ENCODE measurements around the gene ZNF467. TPM values are rescaled to one million over a fixed set of nuclear protein-coding genes. Genes with fewer than 3 reads are reported as not detected.

ZNF467 gene
- total RNA-seq, 2 experiments from 2014 or later: 0.25 to 0.33 TPM

DNA sequence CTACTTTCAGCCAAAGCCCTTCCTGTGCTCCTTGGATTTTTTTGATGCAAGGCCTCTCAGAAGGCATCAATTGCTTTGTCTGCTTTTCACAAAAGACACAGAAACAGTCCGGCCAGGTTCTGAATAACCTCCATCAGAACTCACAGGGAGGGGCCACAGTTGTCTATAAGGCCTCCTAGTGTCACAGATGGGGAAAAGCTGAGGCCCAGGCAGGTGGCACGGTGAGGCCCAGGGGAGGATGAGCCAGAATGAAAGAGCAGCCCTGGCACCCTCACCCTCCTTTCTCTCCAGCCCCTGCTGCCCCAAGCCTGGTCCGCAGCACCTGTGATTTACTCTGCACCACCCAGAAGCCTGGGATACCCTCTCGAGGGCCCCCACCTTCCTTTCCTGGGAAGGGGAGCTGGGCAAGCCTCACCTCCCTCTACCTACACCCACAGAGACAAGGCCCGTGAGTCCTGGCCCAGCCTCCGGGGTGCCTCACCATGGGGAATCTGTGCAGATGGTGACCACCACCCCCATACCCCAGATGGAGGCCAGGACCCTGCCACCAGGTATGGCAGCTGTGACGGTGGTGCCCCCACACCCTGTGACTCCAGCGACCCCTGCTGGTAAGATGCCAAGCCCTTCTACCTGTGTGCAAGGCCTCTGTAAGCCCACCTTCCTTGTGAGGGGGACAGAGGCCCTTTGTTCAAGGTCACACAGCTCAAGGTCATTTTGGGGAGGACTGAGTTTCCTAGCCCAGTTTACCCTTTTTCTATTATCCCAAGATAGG lies 26.2 kb upstream of the ZNF467 start:
- no peaks in the 10 kb centered on the region for H3K4me1 Mint-ChIP-seq
- H3K27ac Mint-ChIP-seq: no peak overlapping the region
- ChIA-PET CTCF (interaction anchor here (0.9 to 1.4 kb wide), 2 partner anchors 59 to 137 kb away, joined by 3 to 7 read pairs; no protein-coding TSS in a partner anchor), POLR2A (no interaction called here)
- H3K27me3 Mint-ChIP-seq: no peaks in the 10 kb centered on the region
- DNase-seq: peak; percentile 49
- H3K36me3 Mint-ChIP-seq (ENCODE audit: low read depth): no peaks in the 10 kb centered on the region
- no peaks in the 10 kb centered on the region for H3K9me3 Mint-ChIP-seq
- H3K4me3 Mint-ChIP-seq: no peak overlapping the region

DNA sequence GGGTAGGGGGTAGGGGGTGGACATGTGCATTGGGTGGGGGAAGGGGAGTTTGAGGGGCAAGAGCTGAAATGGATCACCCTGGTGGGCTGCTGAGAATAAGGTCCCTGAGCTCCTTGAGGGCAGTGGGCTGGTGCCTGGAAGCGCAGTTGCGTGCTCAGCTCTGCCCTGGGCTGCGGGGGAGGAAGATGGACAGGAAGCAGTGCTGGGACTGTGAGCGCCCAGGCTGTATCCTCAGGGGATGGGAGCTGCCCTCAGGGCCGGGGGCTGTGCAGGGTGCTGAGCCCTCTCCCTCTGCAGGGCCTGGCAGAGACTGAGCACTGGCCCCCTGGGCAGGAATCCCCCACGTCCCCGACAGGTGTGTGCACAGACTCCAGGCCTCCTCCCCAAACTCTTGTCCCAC lies 24.4 kb upstream of the ZNF467 start:
- POLR2A ChIA-PET: no interaction called here
- no peaks in the 10 kb centered on the region for H3K27me3 Mint-ChIP-seq
- CTCF ChIA-PET: interaction anchor here (1.6 kb wide), 1 partner anchor 135 kb away, joined by 3 read pairs; no protein-coding TSS in a partner anchor
- no peaks in the 10 kb centered on the region for H3K9me3 Mint-ChIP-seq
- DNase-seq: no peak
- H3K36me3 Mint-ChIP-seq (ENCODE audit: low read depth): no peaks in the 10 kb centered on the region
- no peaks in the 10 kb centered on the region for H3K4me1 Mint-ChIP-seq
- H3K27ac Mint-ChIP-seq: no peak overlapping the region
- no peak overlapping the region for H3K4me3 Mint-ChIP-seq

DNA sequence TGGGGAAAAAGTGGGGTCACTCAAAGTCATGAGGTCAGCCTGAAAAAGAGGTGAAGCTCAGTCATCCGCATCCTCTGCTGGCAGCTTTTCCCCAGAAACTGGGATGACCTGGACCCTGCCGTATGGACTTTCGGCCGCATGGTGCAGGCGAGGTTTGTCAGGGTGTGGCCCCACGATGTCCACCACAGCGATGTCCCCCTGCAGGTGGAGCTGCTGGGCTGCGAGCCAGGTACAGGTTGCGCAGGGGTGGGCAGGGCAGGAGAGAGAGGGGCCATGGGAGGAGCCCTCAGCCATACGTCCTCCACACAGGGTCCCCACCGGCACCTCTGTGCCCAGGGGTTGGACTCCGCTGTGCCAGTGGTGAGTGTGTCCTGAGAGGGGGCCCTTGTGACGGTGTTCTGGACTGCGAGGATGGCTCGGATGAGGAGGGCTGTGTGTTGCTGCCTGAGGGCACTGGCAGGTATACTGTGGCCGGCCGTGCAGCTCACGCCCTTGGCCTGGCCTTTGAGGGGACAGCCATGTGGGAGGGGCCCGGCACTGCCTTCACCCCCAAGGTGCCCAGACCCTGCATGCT lies 23.0 kb upstream of the ZNF467 start:
- no peaks in the 10 kb centered on the region for H3K9me3 Mint-ChIP-seq
- H3K27me3 Mint-ChIP-seq: no peaks in the 10 kb centered on the region
- H3K4me1 Mint-ChIP-seq: no peaks in the 10 kb centered on the region
- H3K36me3 Mint-ChIP-seq (ENCODE audit: low read depth): no peaks in the 10 kb centered on the region
- CTCF ChIA-PET: interaction anchor here (1.1 to 1.6 kb wide), 2 partner anchors 9 to 134 kb away, joined by 3 read pairs; no protein-coding TSS in a partner anchor
- POLR2A ChIA-PET: no interaction called here
- no peak overlapping the region for H3K4me3 Mint-ChIP-seq
- H3K27ac Mint-ChIP-seq: no peak overlapping the region
- DNase-seq: no peak

DNA sequence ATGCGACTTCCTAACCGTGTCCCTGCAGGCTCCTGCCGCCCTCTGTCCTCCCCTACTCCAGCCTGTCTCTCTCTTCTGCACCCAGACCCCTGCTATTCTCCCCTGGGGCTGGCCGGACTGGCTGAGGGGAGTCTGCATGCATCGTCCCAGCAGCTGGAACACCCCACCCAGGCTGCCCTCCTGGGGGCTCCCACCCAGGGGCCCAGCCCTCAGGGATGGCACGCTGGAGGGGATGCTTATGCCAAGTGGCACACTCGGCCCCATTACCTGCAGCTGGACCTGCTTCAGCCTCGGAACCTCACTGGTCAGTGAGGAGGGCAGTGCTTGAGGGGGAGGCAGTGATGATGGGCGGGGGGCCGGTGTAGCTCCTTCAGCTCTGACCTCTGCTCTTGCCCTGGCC lies 21.7 kb upstream of the ZNF467 start:
- H3K36me3 Mint-ChIP-seq (ENCODE audit: low read depth): no peaks in the 10 kb centered on the region
- ChIA-PET CTCF (no interaction called here), POLR2A (no interaction called here)
- H3K9me3 Mint-ChIP-seq: no peaks in the 10 kb centered on the region
- no peak overlapping the region for H3K27ac Mint-ChIP-seq
- H3K4me1 Mint-ChIP-seq: no peaks in the 10 kb centered on the region
- DNase-seq: no peak
- no peaks in the 10 kb centered on the region for H3K27me3 Mint-ChIP-seq
- H3K4me3 Mint-ChIP-seq: no peak overlapping the region

DNA sequence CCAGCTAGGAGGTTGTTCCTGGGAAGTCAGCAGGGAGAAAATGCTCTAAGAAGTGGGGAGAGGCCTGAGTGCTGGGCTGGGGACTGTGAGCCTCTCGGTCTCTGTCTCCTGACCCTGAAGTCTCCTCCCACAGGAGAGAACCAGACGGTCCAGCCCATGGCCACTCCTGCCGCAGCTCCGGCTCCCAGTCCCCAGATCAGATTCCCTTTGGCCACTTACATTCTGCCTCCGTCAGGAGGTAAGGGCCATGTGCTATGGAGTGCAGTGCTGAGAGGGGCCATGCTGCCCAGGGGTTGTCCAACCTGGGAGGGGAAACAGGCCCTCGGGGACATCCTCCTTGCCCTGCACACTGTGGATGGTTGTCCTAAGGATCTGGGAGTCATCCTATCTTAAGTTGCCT lies 21.3 kb upstream of the ZNF467 start:
- H3K36me3 Mint-ChIP-seq (ENCODE audit: low read depth): no peaks in the 10 kb centered on the region

DNA sequence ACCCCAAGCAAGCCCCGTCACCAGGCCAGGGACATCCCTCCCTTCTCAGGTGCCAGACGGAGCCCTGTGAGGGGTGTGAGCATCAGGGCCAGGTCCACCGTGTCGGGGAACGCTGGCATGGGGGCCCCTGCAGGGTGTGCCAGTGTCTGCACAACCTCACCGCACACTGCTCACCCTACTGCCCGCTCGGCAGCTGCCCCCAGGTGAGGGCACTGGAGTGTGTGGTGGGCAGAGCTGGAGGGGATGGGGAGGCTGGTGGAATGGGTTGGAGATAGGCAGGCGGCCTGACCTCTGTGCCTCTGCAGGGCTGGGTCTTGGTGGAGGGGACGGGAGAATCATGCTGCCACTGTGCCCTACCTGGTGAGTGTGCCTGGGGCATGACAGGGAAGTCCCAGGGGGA lies 19.9 kb upstream of the ZNF467 start:
- CTCF ChIA-PET: no interaction called here
- no peak for DNase-seq
- H3K4me1 Mint-ChIP-seq: no peaks in the 10 kb centered on the region
- H3K9me3 Mint-ChIP-seq: no peaks in the 10 kb centered on the region
- H3K36me3 Mint-ChIP-seq (ENCODE audit: low read depth): no peaks in the 10 kb centered on the region
- H3K4me3 Mint-ChIP-seq: no peak overlapping the region
- POLR2A ChIA-PET: no interaction called here
- peaks cover 4% of the 10 kb centered on the region for H3K27me3 Mint-ChIP-seq
- no peak overlapping the region for H3K27ac Mint-ChIP-seq

More for the DNA sequence above, 21.3 kb upstream of the ZNF467 start:
- ChIA-PET POLR2A (no interaction called here), CTCF (no interaction called here)
- Mint-ChIP-seq H3K4me1 (no peaks in the 10 kb centered on the region), H3K27me3 (peaks cover 3% of the 10 kb centered on the region), H3K9me3 (no peaks in the 10 kb centered on the region), H3K4me3 (no peak overlapping the region), H3K27ac (no peak overlapping the region)
- no peak for DNase-seq

DNA sequence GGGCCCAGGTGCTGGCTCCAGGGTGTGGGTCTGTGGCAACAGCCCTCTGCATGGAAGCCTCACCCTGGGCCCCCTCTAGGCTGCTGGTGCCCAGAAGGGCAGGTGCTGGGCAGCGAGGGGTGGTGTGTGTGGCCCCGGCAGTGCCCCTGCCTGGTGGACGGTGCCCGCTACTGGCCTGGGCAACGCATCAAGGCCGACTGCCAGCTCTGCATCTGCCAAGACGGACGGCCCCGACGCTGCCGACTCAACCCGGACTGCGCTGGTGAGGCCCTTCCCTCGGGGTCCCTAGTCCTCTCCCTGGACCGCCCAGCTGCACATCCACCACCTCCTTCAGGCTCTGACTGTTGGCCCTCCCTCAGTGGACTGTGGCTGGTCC lies 18.8 kb upstream of the ZNF467 start:
- no peak overlapping the region for H3K27ac Mint-ChIP-seq
- ChIA-PET POLR2A (no interaction called here), CTCF (no interaction called here)
- peaks cover 4% of the 10 kb centered on the region for H3K27me3 Mint-ChIP-seq
- no peaks in the 10 kb centered on the region for H3K36me3 Mint-ChIP-seq (ENCODE audit: low read depth)
- H3K4me3 Mint-ChIP-seq: no peak overlapping the region
- no peaks in the 10 kb centered on the region for H3K4me1 Mint-ChIP-seq
- DNase-seq: no peak
- no peaks in the 10 kb centered on the region for H3K9me3 Mint-ChIP-seq

DNA sequence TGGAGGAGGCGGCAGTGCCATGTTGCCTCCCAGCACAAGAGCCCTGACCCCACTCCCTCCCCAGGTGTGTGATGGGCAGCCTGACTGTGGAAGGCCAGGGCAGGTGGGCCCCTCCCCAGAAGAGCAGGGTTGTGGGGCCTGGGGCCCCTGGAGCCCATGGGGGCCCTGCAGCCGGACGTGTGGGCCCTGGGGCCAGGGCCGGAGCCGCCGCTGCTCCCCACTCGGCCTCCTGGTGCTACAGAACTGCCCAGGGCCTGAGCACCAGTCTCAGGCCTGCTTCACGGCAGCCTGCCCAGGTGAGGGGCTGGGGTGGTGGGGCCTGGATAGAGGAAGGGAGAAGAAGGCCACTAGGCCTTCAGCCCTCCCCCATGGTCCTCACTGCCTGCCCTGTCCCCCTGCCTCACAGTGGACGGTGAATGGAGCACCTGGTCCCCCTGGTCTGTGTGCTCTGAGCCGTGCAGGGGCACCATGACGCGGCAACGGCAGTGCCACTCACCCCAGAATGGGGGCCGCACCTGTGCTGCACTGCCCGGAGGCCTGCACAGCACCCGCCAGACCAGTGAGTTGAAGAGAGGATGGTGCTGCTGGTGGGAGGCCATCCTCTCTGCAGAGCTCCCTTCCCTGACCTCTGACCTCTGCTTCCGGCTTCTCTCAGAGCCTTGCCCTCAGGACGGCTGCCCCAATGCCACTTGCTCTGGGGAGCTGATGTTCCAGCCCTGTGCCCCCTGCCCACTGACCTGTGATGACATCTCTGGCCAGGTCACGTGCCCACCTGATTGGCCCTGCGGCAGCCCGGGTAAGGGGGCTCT lies 18.2 kb upstream of the ZNF467 start:
- Mint-ChIP-seq H3K4me1 (no peaks in the 10 kb centered on the region), H3K9me3 (no peaks in the 10 kb centered on the region), H3K27me3 (peaks cover 4% of the 10 kb centered on the region), H3K27ac (no peak overlapping the region), H3K36me3 (ENCODE audit: low read depth) (no peaks in the 10 kb centered on the region), H3K4me3 (no peak overlapping the region)
- ChIA-PET POLR2A (no interaction called here), CTCF (no interaction called here)
- DNase-seq: no peak

DNA sequence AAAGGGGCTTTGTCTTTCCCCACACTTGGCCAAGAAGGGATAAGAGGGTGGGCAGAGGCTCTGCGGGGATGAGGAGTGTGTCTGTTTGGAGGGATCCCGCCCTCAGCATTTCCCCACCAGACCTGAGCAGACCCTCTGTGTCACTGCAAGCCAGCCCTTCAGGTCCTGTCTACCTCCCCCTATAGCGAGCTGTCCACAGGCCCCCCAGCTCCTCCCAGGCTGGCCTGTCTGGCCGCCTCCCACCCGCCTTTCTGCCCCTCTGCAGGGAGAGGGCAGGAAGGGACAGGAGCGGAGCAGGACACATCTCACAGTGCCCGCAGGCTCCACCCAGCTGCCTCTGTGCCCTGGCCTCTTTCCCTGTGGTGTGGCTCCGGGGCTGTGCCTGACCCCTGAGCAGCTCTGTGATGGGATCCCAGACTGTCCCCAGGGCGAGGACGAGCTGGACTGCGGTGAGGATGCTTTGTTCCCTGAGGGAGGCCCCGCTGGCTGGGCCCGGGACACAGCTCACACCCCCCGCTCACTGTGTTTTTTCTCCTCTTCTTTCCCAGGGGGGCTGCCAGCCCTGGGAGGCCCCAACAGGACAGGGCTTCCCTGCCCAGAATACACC lies 17.5 kb upstream of the ZNF467 start:
- Mint-ChIP-seq H3K27me3 (peaks cover 4% of the 10 kb centered on the region), H3K36me3 (ENCODE audit: low read depth) (no peaks in the 10 kb centered on the region), H3K9me3 (no peaks in the 10 kb centered on the region), H3K4me3 (no peak overlapping the region), H3K27ac (no peak overlapping the region), H3K4me1 (no peaks in the 10 kb centered on the region)
- ChIA-PET POLR2A (no interaction called here), CTCF (interaction anchor here (1.0 kb wide), 1 partner anchor 49 kb away, joined by 3 read pairs; no protein-coding TSS in a partner anchor)
- DNase-seq: no peak

DNA sequence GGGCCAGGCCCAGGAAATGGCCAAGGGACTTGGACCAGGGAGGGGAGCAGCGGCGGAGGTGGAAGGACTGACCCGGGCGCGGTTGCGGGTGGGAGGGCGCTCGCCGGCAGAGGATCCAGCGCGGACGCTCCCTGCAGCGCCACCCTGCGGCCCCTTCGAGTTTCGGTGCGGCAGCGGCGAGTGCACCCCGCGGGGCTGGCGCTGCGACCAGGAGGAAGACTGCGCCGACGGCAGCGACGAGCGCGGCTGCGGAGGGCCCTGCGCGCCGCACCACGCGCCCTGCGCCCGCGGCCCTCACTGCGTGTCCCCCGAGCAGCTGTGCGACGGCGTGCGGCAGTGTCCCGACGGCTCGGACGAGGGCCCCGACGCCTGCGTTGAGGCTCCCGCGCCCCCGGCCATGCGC lies 16.8 kb upstream of the ZNF467 start:
- ChIA-PET POLR2A (no interaction called here), CTCF (interaction anchor here (0.7 to 1.0 kb wide), 2 partner anchors 12 to 48 kb away, joined by 3 read pairs; no protein-coding TSS in a partner anchor)
- no peaks in the 10 kb centered on the region for H3K9me3 Mint-ChIP-seq
- peak; percentile 46 for DNase-seq
- no peak overlapping the region for H3K4me3 Mint-ChIP-seq
- no peaks in the 10 kb centered on the region for H3K36me3 Mint-ChIP-seq (ENCODE audit: low read depth)
- H3K27me3 Mint-ChIP-seq: peaks cover 4% of the 10 kb centered on the region
- H3K4me1 Mint-ChIP-seq: no peaks in the 10 kb centered on the region
- no peak overlapping the region for H3K27ac Mint-ChIP-seq

DNA sequence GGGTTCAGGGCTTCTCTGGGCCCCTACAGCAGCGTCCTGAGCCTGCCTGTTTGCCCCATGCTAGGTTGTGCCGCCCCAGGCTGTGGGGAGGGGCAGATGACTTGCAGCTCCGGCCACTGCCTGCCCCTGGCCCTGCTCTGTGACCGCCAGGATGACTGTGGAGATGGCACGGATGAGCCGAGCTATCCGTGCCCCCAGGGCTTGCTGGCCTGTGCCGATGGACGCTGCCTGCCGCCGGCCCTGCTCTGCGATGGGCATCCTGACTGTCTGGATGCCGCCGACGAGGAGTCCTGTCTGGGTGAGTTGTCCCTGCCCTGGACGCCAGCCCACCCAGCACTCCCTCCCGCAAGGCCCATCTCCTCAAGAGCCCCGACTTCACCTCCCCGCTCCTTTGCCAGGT lies 15.7 kb upstream of the ZNF467 start:
- Mint-ChIP-seq H3K27ac (no peak overlapping the region), H3K27me3 (peaks cover 4% of the 10 kb centered on the region), H3K9me3 (no peaks in the 10 kb centered on the region), H3K4me3 (no peak overlapping the region), H3K4me1 (no peaks in the 10 kb centered on the region), H3K36me3 (ENCODE audit: low read depth) (no peaks in the 10 kb centered on the region)
- ChIA-PET CTCF (no interaction called here), POLR2A (no interaction called here)
- DNase-seq: no peak

DNA sequence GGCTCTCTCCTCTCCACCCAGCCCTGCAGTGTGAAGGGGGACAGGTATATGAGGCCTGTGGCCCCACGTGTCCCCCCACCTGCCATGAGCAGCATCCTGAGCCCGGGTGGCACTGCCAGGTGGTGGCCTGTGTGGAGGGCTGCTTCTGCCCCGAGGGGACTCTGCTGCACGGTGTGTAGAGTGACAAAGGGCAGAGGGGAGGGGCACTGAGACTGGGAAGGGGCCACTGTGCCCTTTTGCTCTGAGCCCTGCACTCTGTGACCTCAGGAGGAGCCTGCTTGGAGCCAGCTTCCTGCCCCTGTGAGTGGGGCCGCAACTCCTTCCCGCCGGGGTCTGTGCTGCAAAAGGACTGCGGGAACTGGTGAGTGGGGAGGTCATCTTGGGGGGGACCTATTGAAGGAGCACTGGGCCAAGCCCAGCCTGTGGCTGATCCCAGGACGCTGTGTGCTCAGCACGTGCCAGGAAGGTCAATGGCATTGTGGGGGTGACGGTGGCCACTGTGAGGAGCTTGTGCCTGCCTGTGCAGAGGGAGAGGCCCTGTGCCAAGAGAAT lies 15.0 kb upstream of the ZNF467 start:
- no peak overlapping the region for H3K4me3 Mint-ChIP-seq
- CTCF ChIA-PET: no interaction called here
- H3K36me3 Mint-ChIP-seq (ENCODE audit: low read depth): no peaks in the 10 kb centered on the region
- no peaks in the 10 kb centered on the region for H3K9me3 Mint-ChIP-seq
- no peak for DNase-seq
- no peak overlapping the region for H3K27ac Mint-ChIP-seq
- POLR2A ChIA-PET: no interaction called here
- H3K4me1 Mint-ChIP-seq: no peaks in the 10 kb centered on the region
- H3K27me3 Mint-ChIP-seq: peaks cover 4% of the 10 kb centered on the region

Measured in activated CD4-positive, alpha-beta memory T cell treated with anti-CD3 and anti-CD28 coated beads, Interleukin-2, amount 10 ng/mL, durations not matched to agents 7 days and 5 days (primary cell).